Measurements from ENCODE around the gene DYRK1A. TPM values are rescaled to one million over a fixed set of nuclear protein-coding genes. Genes with fewer than 3 reads are reported as not detected.

Gene DYRK1A
- total and polyA plus RNA-seq, 11 donors, result 24.5 to 96.6 (median 69.0) TPM

GRCh38 chr21:37550618-37551330, 184.2 kb downstream of the DYRK1A start:
- intact Hi-C loops (cut with DNase I), result no loop called here
- peaks cover 0 to 35% (median 23%) of the 10 kb centered on the region in 12 donors for H3K4me1 ChIP-seq
- TF ChIP-seq CTCF (IDR thresholded peaks at IDR 0.05), result no peak
- no peak for TF ChIP-seq POLR2A (IDR thresholded peaks at IDR 0.05)
- no peak for DNase-seq
- H3K9me3 ChIP-seq, result no peaks in the 10 kb centered on the region
- WGBS, 4 donors, result 55 to 71% (median 60%) methylated on average over 8 to 12 of the region's 12 CpGs
- H3K36me3 ChIP-seq, result no peaks in the 10 kb centered on the region
- no peak for ATAC-seq
- H3K4me3 ChIP-seq, result peak overlapping the region in 5 of 12 donors; percentile 1 to 34 (median 7)
- no peaks in the 10 kb centered on the region for H3K27me3 ChIP-seq
- H3K27ac ChIP-seq, result peak overlapping the region in 6 of 12 donors; percentile 33 to 86 (median 74)

GRCh38 chr21:37551331-37551992, 184.9 kb downstream of the DYRK1A start:
- peak overlapping the region in 10 of 12 donors; percentile 2 to 86 (median 64) for H3K27ac ChIP-seq
- no peak for TF ChIP-seq CTCF (IDR thresholded peaks at IDR 0.05)
- H3K4me3 ChIP-seq, result peak overlapping the region in 5 of 12 donors; percentile 1 to 34 (median 7)
- no peaks in the 10 kb centered on the region for H3K27me3 ChIP-seq
- H3K9me3 ChIP-seq, result no peaks in the 10 kb centered on the region
- DNase-seq (no peak), ATAC-seq (peak in 3 of 4 donors; percentile 1 to 9 (median 2))
- intact Hi-C loops (cut with DNase I), result no loop called here
- 29 to 41% (median 34%) methylated on average over 21 of the region's 21 CpGs for WGBS, 4 donors
- no peaks in the 10 kb centered on the region for H3K36me3 ChIP-seq
- peaks cover 0 to 40% (median 23%) of the 10 kb centered on the region in 12 donors for H3K4me1 ChIP-seq

GRCh38 chr21:37551993-37552355, 185.4 kb downstream of the DYRK1A start:
- intact Hi-C loops (cut with DNase I), result loop anchor here in 1 of 10 donors (2.0 kb wide), 1 partner anchor 19 kb away; no protein-coding TSS in a partner anchor
- peak overlapping the region in 11 of 12 donors; percentile 31 to 86 (median 70) for H3K27ac ChIP-seq
- no peak for TF ChIP-seq CTCF (IDR thresholded peaks at IDR 0.05)
- TF ChIP-seq POLR2A (IDR thresholded peaks at IDR 0.05), result no peak
- no peaks in the 10 kb centered on the region for H3K27me3 ChIP-seq
- no peaks in the 10 kb centered on the region for H3K36me3 ChIP-seq
- H3K4me1 ChIP-seq, result peaks cover 0 to 43% (median 23%) of the 10 kb centered on the region in 12 donors
- DNase-seq (no peak), ATAC-seq (peak in 2 of 4 donors; percentile 8 to 11)
- no peaks in the 10 kb centered on the region for H3K9me3 ChIP-seq
- no peak overlapping the region for H3K4me3 ChIP-seq
- WGBS, 4 donors, result 80 to 91% (median 85%) methylated on average over 3 to 5 of the region's 5 CpGs

GRCh38 chr21:37552496-37553029, 186.0 kb downstream of the DYRK1A start:
- no peaks in the 10 kb centered on the region for H3K36me3 ChIP-seq
- no peak for TF ChIP-seq POLR2A (IDR thresholded peaks at IDR 0.05)
- TF ChIP-seq CTCF (IDR thresholded peaks at IDR 0.05), result no peak
- peaks cover 0 to 43% (median 23%) of the 10 kb centered on the region in 12 donors for H3K4me1 ChIP-seq
- no peak for ATAC-seq
- no peak for DNase-seq
- intact Hi-C loops (cut with DNase I), result loop anchor here in 2 of 10 donors (1.0 to 2.0 kb wide), 2 partner anchors 20 to 21 kb away; no protein-coding TSS in a partner anchor
- no peaks in the 10 kb centered on the region for H3K9me3 ChIP-seq
- no peaks in the 10 kb centered on the region for H3K27me3 ChIP-seq
- H3K27ac ChIP-seq, result peak overlapping the region; percentile 37 to 86 (median 70)
- 73 to 84% (median 81%) methylated on average over 3 to 10 of the region's 10 CpGs for WGBS, 4 donors
- H3K4me3 ChIP-seq, result no peak overlapping the region

All from heart left ventricle (tissue), 16 donors.